OCI-M1 (cell line): ENCODE results near the gene FBH1.
"Not testable (repeated sequence)": the region's sequence is repeated elsewhere in the genome, so short reads cannot be mapped to it uniquely, and the experiment has no call there.

Experiments used
- DNase-seq: peaks from one replicate; lab custom pipeline; 2025; lab: John Stamatoyannopoulos, UW

The FBH1 gene

DNA sequence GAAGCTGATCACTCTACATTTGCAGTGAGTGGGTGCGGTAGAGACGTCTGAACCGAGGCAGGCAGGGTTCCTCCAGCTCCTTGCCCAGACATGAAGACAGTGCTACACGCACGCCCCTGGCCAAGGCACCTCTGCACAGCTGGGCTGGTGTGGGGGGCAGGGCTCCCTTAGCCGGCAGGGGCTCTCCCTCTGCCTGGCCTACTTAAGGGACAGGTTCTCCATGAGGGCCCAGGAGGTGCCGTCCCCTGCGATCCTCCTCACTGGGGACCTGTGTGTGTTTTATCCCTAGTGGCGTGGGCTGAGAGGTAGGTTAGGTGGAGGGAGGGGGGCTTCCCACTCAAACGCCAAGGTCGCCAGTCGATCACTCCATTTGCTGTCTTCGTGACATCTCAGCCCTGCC, 52.0 kb downstream of the FBH1 start:
- DNase-seq, result no peak

DNA sequence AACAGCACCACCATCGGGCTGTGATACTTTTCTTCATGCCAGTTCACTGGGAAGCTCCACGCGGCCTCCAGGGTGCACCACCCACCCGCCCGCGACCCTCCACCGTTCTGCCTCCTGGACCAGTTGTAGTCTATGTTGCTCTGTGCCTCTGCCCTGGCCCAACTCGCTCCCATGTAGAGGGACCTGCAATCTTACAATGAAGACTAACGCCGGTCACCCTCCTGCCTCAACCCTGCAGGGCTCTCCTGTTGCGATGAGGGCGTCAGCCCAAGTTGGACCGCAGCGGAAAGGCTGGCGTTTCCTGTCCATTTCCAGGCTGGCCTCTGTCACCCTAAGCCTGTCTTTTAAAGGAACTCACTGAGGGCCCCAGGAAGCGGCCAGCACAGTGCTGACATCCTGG, 52.4 kb downstream of the FBH1 start:
- DNase-seq, result no peak

DNA sequence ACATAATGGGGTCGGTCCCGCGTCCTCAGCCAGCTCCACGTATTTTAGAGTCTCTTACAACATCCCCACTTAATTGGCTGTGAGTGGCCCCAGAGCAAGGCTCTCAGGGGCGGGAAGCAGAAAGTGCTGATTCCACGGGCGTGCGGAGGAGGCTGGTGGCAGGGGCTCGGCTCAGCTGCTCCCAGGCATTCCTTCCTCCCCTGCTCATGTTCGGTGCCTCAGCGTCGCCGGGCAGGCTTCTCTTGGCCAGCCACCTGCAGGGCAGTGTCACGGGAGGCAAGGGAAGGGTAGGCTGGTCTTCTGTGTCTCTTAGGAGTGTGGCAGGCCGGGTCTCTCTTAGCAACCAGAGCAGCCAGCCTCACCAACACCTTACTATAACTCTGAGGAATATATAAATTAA, 53.5 kb downstream of the FBH1 start:
- DNase-seq, result no peak

DNA sequence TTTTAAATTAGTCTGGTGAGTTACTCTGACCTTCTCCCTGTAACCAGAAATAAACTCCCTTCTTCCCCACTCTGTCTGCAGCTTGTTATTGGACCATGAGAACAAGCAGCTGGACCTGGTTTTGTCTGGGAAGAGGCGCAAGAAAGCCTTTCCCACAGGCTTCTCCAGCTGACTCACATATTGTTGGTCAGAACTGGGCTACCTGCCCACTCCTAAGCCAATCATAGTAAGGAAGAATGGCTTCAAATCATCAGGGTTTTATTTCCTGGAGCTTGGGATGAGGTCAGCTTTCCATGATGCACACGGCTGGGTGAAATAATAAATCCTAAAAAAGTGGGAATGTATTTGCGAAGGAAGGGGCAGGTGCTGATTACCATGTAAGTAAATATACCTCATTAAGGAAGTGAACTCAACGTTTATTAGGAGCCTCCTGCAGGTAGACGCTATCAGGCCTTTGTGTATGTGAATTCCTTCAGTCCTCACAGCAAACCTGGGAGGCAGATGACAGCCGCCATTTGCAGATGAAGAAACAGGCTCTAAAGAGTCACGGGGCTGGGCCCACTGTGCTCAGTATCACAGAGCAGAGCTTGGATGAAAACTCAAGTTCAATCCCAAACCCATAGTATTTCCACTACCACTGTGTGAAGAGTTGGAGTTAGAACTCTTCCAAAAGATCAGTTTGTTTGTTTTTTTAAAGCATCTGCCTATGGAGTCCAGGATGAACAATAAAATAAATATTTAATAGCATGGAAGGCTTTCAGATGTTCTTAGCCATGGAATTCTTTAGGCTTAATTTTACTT, 54.5 kb downstream of the FBH1 start:
- DNase-seq, result no peak

- DNase-seq, result no peak
Observed at GRCh38 chr10:5945190-5945509, 55.1 kb downstream of the FBH1 start.

DNA sequence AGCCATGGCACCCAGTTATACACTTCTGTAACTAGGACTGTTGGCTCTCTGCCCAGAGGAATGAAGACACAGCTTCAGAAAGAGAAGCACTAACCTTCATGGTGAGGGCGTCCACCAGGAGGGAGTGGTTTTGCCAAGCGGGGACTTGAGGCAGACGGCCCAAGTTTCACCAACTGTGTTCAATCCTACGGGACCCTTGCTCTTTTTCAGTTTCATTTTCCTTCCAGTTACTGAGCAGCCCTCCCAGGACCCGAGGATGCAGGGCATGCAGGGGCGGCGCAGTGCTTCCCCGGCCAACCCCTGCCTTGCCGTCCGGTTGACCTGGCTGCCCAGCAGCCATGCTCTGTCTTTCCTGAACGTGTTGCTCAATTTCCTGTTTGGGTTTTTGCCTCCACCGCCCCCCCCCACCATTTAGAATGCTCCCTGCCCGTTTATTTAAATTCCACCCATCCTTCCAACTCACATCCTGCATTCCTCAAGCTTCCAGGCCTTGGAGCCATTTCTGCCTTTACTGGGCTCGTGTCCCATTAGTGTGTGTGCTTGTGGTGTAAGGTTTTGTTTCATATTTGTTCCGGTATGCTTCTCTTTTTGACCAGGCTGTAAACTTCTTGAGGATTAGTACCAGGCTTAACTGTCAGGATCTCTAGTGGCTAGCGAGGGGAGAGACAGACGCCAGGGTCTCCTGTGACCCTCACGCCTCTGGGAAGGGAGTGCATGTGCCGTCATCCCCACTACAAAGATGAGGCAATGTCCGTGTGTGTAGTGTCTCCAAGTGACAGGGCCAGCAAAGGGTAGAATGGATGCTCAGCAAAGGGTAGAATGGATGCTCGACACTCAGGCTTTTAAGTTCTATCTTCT, 55.7 kb downstream of the FBH1 start:
- DNase-seq, result no peak

DNA sequence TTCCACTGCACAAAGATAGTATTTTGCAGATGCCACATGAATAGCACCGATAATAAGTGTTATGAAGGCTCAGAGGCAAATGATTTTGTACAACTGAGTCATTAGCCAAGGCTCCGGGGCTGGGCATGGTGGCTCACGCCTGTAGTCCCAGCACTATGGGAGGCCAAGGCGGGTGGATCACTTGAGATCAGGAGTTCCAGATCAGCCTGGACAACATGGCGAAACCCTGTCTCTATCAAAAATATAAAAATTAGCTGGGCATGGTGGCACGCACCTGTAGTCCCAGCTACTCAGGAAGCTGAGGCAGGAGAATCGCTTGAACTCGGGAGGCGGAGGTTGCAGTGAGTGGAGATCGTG, 56.4 kb downstream of the FBH1 start:
- not testable (repeated sequence) for DNase-seq

DNA sequence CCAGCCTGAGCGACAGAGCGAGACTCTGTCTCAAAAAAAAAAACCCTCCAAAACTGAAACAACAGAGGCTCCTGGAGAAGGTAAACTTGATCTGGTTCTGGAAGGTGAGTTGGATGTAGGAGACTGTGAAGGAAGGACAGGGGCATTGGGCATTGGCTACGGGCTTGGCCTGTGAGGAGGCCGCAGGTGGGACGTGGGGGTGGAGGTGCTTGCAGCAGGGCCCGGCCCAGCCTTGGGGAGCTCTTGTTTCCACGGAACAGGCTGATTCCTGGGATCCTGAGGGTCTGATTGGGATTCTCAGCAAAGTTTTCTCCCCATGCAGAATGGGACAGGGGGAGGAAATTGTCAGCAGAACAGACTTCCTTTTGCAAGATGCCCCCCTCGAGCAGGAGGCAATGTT, 56.7 kb downstream of the FBH1 start:
- DNase-seq, result no peak

GRCh38 chr10:5947471-5948207, 57.6 kb downstream of the FBH1 start:
- peak; percentile 45 for DNase-seq

- DNase-seq, result no peak
Observed at GRCh38 chr10:5948208-5948585, 58.2 kb downstream of the FBH1 start.

DNA sequence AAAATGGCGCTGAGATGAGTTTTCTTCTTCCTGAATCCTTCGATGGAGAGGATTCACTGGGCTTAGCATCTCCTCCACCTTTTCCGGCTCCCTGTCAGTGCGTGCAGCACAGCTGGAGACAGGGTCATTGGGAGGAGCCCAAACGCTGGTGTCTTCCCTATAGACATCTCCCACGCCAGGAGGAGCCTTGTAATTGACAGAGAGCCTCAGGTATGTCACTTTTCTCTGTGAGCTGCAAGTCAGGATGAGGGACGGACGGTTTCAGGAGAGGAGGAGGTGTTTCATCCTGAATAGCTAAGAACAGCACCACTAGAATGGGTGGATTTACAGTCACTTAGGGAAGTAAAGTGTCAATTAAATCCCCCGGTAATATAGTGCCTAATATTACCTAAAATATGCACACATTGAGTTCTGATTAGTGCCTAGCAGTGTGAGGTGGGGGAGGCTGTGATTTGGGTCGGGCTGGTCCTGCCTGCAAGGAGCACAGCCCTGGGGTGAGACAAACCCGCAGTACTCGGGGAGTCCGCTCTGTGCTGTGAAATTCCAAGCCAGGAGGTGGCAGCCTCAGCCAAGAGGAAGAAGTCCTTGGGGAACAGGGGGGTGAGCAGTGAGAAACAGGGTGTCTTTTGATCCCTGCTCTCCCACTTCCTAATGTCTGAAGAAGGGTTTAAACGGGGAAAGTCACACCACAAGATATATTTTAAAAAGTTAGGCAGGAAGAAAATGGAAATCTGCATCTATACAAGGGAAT, 59.1 kb downstream of the FBH1 start:
- DNase-seq, result peak; percentile 61

DNA sequence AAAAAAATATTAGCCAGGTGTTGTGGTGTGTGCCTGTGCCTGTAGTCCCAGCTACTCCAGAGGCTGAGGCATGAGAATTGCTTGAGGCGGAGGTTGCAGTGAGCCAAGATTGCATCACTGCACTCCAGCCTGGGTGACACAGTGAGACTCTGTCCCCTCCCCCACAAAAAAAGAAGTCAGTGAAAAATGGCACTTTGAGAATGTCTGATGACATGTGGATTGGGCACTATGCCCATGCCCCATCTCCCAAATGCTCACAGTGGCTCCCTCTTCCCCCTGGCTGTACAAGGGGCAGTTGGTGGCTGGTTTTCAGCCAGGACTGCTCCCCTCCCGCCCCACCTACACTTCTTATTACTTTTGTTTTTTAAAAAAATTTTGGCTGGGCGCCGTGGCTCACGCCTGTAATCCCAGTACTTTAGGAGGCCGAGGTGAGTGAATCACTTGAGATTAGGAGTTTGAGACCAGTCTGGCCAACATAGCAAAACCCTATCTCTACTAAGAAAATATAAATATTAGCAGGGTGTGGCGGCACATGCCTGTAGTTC, 61.2 kb downstream of the FBH1 start:
- peak; percentile 70 for DNase-seq

- DNase-seq, result no peak
Observed at GRCh38 chr10:5951721-5952407, 61.8 kb downstream of the FBH1 start.

DNA sequence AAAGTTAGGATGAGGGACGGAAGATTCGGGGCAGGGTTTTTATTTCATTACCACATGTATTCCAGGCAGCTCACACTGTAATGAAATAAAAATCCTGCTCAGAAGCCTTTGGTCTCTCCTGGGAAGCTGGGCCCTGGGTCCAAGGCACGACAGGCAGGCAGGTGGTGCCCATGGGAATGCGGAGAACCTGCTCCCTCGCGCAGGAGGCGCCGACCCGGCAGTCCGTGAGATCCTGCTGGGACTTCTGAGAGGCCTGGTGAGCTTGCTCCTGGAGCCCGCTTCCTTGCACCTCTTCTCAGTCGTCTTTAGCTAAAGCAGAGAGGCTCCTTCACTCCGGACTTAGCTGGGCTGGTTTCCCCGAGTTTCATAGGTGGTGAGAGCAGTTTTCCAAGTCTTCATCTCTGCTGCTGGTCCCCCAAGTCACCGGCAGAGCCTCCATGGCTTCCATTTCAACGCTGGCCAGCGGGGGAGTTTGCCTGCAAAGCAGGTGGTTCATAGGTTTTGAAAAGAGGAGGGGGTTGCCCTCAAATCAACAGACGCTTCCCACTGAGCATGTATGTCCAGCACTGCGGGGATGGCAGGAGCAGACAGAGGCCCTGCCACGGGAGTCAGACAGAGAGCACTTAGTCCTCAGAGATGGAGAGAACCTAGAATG, 62.8 kb downstream of the FBH1 start:
- no peak for DNase-seq

DNA sequence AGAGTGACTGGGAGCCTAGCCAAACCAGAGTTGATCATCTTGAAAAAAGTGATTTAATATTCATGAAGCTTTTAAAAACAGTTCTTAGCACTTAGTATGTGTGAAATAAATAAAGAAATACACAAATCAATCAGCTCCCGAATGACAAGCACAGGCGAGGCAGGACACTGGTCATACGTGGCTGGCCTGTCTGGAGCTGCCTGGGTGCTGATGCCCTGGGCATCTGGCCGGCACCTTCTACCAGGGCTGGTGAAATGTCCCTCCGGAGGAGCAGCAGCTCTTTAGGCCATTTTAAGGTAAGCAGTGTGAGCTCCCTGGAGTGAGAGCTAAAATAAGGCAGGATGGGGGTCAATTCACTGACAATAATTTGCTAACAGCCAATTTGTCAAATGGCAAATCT, 63.6 kb downstream of the FBH1 start:
- no peak for DNase-seq

- DNase-seq, result no peak
Observed at GRCh38 chr10:5956146-5956936, 66.3 kb downstream of the FBH1 start.

DNA sequence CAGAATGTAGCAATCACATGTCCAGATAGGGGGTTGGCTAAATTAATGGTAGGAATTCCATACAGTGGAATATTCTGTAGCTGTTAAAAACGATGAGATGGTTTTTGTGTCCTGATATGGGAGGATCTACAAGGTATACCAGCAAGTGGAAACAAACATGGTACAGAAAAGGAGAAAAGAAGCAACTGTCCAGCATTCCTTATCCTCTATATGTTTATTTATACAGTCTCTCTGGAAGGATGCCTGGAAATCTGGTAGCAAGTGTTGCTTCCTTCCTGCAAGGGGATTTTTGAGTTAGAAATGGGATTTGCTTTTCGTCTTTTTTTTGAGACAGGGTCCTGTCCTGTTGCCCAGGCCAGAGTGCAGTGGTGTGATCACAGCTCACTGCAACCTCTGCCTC, 68.0 kb downstream of the FBH1 start:
- DNase-seq, result no peak

DNA sequence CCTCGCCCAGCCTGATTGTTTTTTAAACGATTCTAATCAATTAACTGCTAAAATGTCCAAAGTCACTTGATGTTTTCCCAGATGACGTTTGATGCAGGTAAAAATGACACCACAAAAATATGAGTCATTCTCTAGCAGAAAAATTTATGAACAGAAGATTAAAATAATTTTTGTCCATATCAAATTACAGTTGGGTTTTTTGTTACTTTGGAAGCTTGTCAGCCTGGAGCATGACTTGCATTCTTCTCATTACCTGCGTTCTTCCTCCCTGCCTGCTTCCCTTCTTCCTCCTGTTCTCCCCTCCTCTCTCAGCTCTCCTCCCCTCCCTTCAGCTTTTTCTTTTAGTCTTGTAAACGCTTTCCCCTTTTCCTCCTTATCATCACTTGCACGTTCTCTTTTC, 68.6 kb downstream of the FBH1 start:
- no peak for DNase-seq

GRCh38 chr10:5959142-5959541, 69.1 kb downstream of the FBH1 start:
- no peak for DNase-seq

- no peak for DNase-seq
Observed at GRCh38 chr10:5959581-5960069, 69.6 kb downstream of the FBH1 start.
